ENCODE results near the gene IL1RAPL2.

IL1RAPL2 gene

DNA sequence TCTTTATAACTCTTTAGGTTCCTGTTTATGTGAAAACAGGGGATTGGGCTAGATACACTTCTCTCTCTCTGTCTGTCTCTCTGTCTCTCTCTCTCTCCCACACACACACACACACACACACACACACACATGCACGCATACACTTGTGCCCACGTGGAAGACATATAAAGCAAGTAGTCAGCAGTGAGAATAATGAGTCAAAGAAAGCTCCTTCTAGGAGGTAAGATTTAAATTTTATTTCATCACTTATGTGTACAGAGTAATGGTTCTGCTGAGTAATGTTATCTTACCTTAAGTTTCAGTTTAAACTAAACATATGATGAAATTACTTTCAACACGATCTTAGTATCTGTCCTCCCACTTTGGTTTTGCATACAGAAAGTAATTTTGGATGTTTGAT, 897.5 kb downstream of the IL1RAPL2 start:
- no CpG with 5 or more reads among the region's 3 CpGs for WGBS
- H3K27me3 ChIP-seq (ENCODE audit: insufficient read depth, low read length), result no peaks in the 10 kb centered on the region
- H3K27ac ChIP-seq (ENCODE audit: low read depth, low read length), result no peak overlapping the region
- H3K9ac ChIP-seq (ENCODE audit: low read depth, low read length), result no peak overlapping the region
- H3K4me3 ChIP-seq (ENCODE audit: low read length), result no peak overlapping the region
- no peaks in the 10 kb centered on the region for H3K4me1 ChIP-seq (ENCODE audit: insufficient read depth, low read length)
- no peaks in the 10 kb centered on the region for H3K9me3 ChIP-seq (ENCODE audit: insufficient read depth, low read depth, low read length)
- H3K36me3 ChIP-seq (ENCODE audit: insufficient read depth, low read length), result no peaks in the 10 kb centered on the region

DNA sequence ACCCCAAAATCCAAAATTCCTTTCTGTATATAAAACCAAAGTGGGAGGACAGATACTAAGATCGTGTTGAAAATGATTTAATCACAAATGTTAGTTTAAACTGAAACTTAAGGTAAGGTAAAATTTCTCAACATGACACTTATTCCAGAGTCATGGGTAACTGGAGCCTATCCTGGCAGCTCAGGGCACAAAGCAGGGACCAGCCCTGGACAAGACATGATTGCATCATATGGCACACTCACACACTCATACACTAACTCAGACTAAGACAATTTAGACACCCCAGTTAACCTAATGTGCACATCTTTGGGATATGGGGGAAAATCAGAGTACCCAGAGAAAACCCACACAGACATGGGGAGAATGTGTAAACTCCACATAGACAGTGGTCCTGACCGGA, 898.6 kb downstream of the IL1RAPL2 start:
- H3K9me3 ChIP-seq (ENCODE audit: insufficient read depth, low read depth, low read length), result no peaks in the 10 kb centered on the region
- no peaks in the 10 kb centered on the region for H3K4me1 ChIP-seq (ENCODE audit: insufficient read depth, low read length)
- H3K4me3 ChIP-seq (ENCODE audit: low read length), result no peak overlapping the region
- no peaks in the 10 kb centered on the region for H3K36me3 ChIP-seq (ENCODE audit: insufficient read depth, low read length)
- WGBS, result 83% methylated on average over 1 of the region's 2 CpGs
- no peak overlapping the region for H3K9ac ChIP-seq (ENCODE audit: low read depth, low read length)
- no peak overlapping the region for H3K27ac ChIP-seq (ENCODE audit: low read depth, low read length)
- no peaks in the 10 kb centered on the region for H3K27me3 ChIP-seq (ENCODE audit: insufficient read depth, low read length)

DNA sequence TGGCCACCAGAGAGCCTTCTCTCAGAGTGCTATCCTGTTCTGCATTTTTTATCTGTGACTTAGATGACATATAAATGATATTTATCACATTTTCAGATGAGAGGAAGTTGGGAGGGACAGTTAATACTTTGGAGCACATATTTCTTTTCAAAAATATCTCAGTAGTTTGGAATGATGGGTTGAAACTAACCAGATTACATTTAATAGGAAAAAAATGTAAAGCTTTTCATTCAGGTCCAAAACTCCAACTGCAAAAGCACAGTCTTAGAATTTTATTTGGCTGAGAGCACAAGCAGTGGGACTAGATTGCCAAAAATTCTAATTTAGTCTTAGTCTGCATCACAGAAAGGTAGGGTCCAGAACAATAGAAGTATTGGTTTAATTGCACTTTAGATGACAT, 902.7 kb downstream of the IL1RAPL2 start:
- Histone ChIP-seq H3K9ac (ENCODE audit: low read depth, low read length) (no peak overlapping the region), H3K36me3 (ENCODE audit: insufficient read depth, low read length) (no peaks in the 10 kb centered on the region), H3K27ac (ENCODE audit: low read depth, low read length) (no peak overlapping the region), H3K4me3 (ENCODE audit: low read length) (no peak overlapping the region), H3K27me3 (ENCODE audit: insufficient read depth, low read length) (no peaks in the 10 kb centered on the region), H3K4me1 (ENCODE audit: insufficient read depth, low read length) (no peaks in the 10 kb centered on the region), H3K9me3 (ENCODE audit: insufficient read depth, low read depth, low read length) (no peaks in the 10 kb centered on the region)

DNA sequence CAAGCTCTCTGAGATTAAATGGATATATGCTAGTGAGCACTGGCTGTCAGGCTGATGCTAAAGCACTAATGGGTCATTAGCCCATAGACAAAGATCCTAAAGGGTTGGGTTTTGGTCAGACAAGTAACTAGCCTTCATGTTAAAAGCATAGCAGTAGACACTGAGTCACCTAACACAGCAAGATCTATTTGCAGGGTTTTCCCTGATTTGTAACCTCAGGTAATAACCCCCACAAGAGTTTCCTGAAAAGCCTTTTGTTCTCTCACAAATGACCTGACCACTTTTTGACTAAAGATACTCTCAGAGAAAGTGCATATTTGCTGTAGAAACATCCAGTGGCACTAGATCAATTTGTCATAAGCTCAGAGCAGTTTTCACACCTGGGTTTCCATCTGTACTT, 905.6 kb downstream of the IL1RAPL2 start:
- Histone ChIP-seq H3K36me3 (ENCODE audit: insufficient read depth, low read length) (no peaks in the 10 kb centered on the region), H3K27ac (ENCODE audit: low read depth, low read length) (no peak overlapping the region)

DNA sequence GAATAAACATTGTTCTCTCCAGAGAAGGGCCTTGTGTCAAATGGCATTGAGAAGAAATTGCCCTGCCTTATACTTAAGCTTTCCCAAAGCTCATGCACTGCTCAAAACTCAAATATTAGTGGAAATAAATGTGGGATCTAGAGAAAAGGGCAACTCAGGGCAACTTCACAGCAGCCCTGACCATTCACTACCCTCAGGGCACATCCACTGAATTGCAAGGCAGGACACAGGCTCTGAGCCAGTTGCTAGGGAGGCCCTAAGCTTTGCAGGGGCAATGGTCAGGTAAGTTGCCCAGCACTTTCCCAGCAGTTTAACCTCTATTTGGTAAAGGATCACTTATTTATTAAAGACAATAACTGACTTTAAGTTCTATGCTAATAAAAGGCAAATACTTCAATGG, 909.8 kb downstream of the IL1RAPL2 start:
- no peaks in the 10 kb centered on the region for H3K36me3 ChIP-seq (ENCODE audit: insufficient read depth, low read length)
- H3K4me1 ChIP-seq (ENCODE audit: insufficient read depth, low read length), result no peaks in the 10 kb centered on the region
- H3K4me3 ChIP-seq (ENCODE audit: low read length), result no peak overlapping the region
- H3K9ac ChIP-seq (ENCODE audit: low read depth, low read length), result no peak overlapping the region
- no peaks in the 10 kb centered on the region for H3K9me3 ChIP-seq (ENCODE audit: insufficient read depth, low read depth, low read length)
- no peaks in the 10 kb centered on the region for H3K27me3 ChIP-seq (ENCODE audit: insufficient read depth, low read length)
- no peak overlapping the region for H3K27ac ChIP-seq (ENCODE audit: low read depth, low read length)

More for the DNA sequence above, 905.6 kb downstream of the IL1RAPL2 start:
- H3K4me3 ChIP-seq (ENCODE audit: low read length), result no peak overlapping the region
- no peaks in the 10 kb centered on the region for H3K4me1 ChIP-seq (ENCODE audit: insufficient read depth, low read length)
- H3K27me3 ChIP-seq (ENCODE audit: insufficient read depth, low read length), result no peaks in the 10 kb centered on the region
- no peaks in the 10 kb centered on the region for H3K9me3 ChIP-seq (ENCODE audit: insufficient read depth, low read depth, low read length)
- no peak overlapping the region for H3K9ac ChIP-seq (ENCODE audit: low read depth, low read length)

DNA sequence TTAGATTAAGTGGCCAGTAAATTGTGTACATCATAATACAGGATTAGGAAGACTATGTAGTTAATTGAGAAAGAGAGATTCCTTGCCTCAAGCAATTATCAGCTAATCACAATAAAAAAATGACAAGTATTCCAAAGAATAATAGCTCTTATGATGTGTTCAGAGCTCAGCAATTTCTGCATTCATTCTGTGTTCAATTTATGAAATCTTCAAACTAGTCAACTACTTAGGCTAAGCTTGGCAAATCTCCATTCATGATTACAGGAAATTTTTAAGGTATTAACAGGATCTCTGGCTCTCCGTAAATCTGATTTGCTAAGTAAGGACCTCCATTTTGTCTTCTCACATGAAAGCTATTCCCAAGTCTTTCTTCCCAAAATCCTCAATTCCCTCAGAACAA, 911.4 kb downstream of the IL1RAPL2 start:
- Histone ChIP-seq H3K4me3 (ENCODE audit: low read length) (no peak overlapping the region), H3K9ac (ENCODE audit: low read depth, low read length) (no peak overlapping the region), H3K36me3 (ENCODE audit: insufficient read depth, low read length) (no peaks in the 10 kb centered on the region), H3K4me1 (ENCODE audit: insufficient read depth, low read length) (no peaks in the 10 kb centered on the region), H3K9me3 (ENCODE audit: insufficient read depth, low read depth, low read length) (no peaks in the 10 kb centered on the region), H3K27ac (ENCODE audit: low read depth, low read length) (no peak overlapping the region), H3K27me3 (ENCODE audit: insufficient read depth, low read length) (no peaks in the 10 kb centered on the region)
- 93% methylated on average over 1 of the region's 1 CpG for WGBS

DNA sequence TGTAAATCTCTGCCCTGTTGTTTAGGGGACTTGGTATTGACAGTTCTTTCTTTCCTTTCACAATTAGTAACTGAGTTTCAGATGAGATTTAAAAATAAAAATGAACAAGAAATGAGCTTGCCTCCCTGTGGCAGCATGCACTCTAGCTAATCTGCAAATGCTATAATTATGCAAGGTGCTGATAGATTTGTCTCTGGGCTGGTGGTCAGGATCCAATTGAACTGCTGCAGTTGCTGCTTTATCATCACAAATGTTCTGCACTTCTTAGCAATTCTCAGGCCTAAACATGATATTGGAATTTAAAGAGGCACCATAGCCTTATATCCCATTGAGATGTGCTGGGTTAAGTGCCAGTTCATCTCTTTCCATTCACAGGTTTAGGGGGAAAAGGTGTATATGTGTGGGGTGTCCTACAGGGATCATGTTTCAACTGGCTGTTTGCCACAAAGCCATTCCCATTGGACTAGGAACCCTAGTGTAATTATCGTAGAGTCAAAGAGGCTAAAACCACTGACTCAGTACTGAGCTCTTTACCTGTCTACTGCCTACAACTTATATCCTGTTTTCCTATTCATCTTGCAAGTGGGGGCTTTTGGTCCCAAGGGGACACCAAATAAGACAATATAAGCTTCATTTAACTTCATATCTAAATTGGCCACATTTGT, 914.8 kb downstream of the IL1RAPL2 start:
- H3K4me1 ChIP-seq (ENCODE audit: insufficient read depth, low read length), result no peaks in the 10 kb centered on the region
- no peaks in the 10 kb centered on the region for H3K36me3 ChIP-seq (ENCODE audit: insufficient read depth, low read length)
- no peaks in the 10 kb centered on the region for H3K9me3 ChIP-seq (ENCODE audit: insufficient read depth, low read depth, low read length)
- no peak overlapping the region for H3K9ac ChIP-seq (ENCODE audit: low read depth, low read length)
- no peaks in the 10 kb centered on the region for H3K27me3 ChIP-seq (ENCODE audit: insufficient read depth, low read length)
- H3K27ac ChIP-seq (ENCODE audit: low read depth, low read length), result no peak overlapping the region
- WGBS, result 100% methylated on average over 1 of the region's 1 CpG
- no peak overlapping the region for H3K4me3 ChIP-seq (ENCODE audit: low read length)

DNA sequence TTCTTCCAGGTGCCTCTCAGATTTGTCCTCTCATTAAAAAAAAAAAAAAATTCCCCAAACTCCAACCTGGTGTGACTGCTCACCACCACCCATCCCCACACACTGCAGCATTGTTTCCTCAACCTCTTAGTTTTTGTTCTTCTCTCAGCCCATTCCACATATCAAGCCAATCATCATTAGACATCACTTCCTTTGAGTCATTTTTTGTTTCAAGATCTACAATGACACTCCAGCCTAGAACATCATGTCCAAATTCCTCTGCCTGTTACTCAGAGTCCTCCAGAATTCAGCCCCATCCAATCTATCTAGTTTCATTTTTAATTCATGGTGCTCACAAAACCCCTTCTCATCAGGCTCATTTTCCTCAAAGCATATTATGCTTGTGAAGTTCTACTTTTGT, 917.0 kb downstream of the IL1RAPL2 start:
- H3K36me3 ChIP-seq (ENCODE audit: insufficient read depth, low read length), result no peaks in the 10 kb centered on the region
- H3K27ac ChIP-seq (ENCODE audit: low read depth, low read length), result no peak overlapping the region
- no peak overlapping the region for H3K4me3 ChIP-seq (ENCODE audit: low read length)

DNA sequence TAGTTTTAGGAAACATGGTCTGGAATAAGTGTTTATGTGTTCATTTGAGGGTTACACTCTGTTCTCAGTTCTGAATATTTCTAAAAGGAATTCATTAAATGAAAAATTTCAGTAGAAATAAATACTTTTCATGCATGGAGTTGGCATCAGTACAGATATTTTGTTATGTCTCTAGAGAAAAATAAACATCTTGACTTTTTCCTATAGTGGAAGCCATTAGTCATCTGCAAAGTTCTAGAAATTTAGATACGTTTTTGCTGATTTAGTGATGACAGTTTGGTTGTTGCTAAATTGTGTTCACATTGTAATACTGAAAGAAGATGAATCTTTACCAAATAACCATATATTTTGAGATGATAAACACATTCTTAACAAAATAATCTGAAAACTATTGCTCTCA, 922.7 kb downstream of the IL1RAPL2 start:
- no peaks in the 10 kb centered on the region for H3K4me1 ChIP-seq (ENCODE audit: insufficient read depth, low read length)
- no peaks in the 10 kb centered on the region for H3K27me3 ChIP-seq (ENCODE audit: insufficient read depth, low read length)
- H3K4me3 ChIP-seq (ENCODE audit: low read length), result no peak overlapping the region
- no peak overlapping the region for H3K9ac ChIP-seq (ENCODE audit: low read depth, low read length)
- no CpG with 5 or more reads among the region's 1 CpG for WGBS
- H3K36me3 ChIP-seq (ENCODE audit: insufficient read depth, low read length), result no peaks in the 10 kb centered on the region
- no peaks in the 10 kb centered on the region for H3K9me3 ChIP-seq (ENCODE audit: insufficient read depth, low read depth, low read length)
- H3K27ac ChIP-seq (ENCODE audit: low read depth, low read length), result no peak overlapping the region

More for the DNA sequence above, 917.0 kb downstream of the IL1RAPL2 start:
- Histone ChIP-seq H3K27me3 (ENCODE audit: insufficient read depth, low read length) (no peaks in the 10 kb centered on the region), H3K4me1 (ENCODE audit: insufficient read depth, low read length) (no peaks in the 10 kb centered on the region), H3K9me3 (ENCODE audit: insufficient read depth, low read depth, low read length) (no peaks in the 10 kb centered on the region), H3K9ac (ENCODE audit: low read depth, low read length) (no peak overlapping the region)

DNA sequence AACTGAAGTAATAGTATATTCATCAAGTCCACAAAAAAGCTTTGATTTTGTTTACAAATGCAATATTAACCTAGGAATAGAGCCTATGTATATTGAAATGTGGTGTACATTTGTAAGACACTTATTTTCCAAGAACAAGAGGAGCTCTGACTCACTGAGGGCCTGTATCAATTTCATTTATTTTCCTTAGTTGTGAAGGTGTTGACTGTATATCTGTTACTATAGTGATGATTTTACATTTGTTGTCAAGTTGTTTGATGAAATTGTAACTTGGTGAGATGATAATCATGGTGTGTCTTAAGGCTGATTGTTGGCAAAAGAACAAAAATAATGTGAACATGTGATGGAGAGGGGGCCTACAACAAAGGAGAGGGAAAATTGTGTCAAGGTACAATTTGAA, 929.4 kb downstream of the IL1RAPL2 start:
- Histone ChIP-seq H3K9ac (ENCODE audit: low read depth, low read length) (no peak overlapping the region), H3K27ac (ENCODE audit: low read depth, low read length) (0 out of 2 replicates have a peak overlapping the region, but pooled peaks have one; percentile 37), H3K9me3 (ENCODE audit: insufficient read depth, low read depth, low read length) (no peaks in the 10 kb centered on the region), H3K4me3 (ENCODE audit: low read length) (no peak overlapping the region), H3K36me3 (ENCODE audit: insufficient read depth, low read length) (no peaks in the 10 kb centered on the region), H3K27me3 (ENCODE audit: insufficient read depth, low read length) (no peaks in the 10 kb centered on the region), H3K4me1 (ENCODE audit: insufficient read depth, low read length) (peaks cover 16% of the 10 kb centered on the region)

DNA sequence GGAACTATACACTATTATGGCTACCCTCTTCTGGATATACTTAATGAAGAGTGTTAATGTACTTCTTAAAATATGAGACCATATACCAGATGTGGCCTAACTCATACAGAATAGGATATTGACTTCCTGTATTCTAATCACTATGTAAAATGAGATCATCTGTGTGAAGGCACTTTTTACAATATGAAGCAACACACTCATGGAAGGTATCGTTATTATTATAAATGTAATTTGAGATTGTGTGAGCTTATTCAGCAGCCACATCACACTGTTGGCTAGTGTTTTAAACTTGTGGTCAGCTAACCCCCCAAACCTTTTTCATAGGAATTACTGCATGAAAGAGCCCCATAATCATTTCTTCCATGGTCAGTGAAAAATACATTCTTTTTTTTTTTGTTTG, 936.3 kb downstream of the IL1RAPL2 start:
- WGBS, result no CpG with 5 or more reads among the region's 1 CpG
- Histone ChIP-seq H3K36me3 (ENCODE audit: insufficient read depth, low read length) (no peaks in the 10 kb centered on the region), H3K4me1 (ENCODE audit: insufficient read depth, low read length) (no peaks in the 10 kb centered on the region)

DNA sequence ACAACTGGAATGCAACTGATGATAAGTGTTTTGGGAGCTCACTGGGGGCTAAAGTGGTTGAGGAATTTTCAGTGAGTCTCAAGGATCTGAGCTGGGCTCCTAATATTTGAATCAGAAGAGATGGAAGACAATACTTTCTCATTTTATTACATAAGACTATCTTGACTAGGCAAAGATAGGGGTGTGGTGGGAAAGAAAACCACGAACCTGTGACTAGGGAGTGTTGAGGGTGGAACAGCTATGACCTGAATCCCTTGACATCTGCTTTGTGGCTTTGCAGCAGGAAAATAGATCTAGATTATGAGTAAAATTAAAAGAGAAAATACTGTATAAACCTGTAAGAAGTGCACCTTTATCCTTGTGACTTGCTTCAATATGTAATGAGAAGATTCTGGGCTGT, 949.6 kb downstream of the IL1RAPL2 start:
- no peaks in the 10 kb centered on the region for H3K27me3 ChIP-seq (ENCODE audit: insufficient read depth, low read length)
- H3K4me1 ChIP-seq (ENCODE audit: insufficient read depth, low read length), result no peaks in the 10 kb centered on the region
- no peak overlapping the region for H3K27ac ChIP-seq (ENCODE audit: low read depth, low read length)
- H3K36me3 ChIP-seq (ENCODE audit: insufficient read depth, low read length), result no peaks in the 10 kb centered on the region
- WGBS, result 100% methylated on average over 1 of the region's 1 CpG
- no peak overlapping the region for H3K9ac ChIP-seq (ENCODE audit: low read depth, low read length)
- no peak overlapping the region for H3K4me3 ChIP-seq (ENCODE audit: low read length)
- no peaks in the 10 kb centered on the region for H3K9me3 ChIP-seq (ENCODE audit: insufficient read depth, low read depth, low read length)

More for the DNA sequence above, 936.3 kb downstream of the IL1RAPL2 start:
- H3K4me3 ChIP-seq (ENCODE audit: low read length), result no peak overlapping the region
- no peak overlapping the region for H3K27ac ChIP-seq (ENCODE audit: low read depth, low read length)
- no peaks in the 10 kb centered on the region for H3K27me3 ChIP-seq (ENCODE audit: insufficient read depth, low read length)
- H3K9ac ChIP-seq (ENCODE audit: low read depth, low read length), result no peak overlapping the region
- no peaks in the 10 kb centered on the region for H3K9me3 ChIP-seq (ENCODE audit: insufficient read depth, low read depth, low read length)

Data from HUES64 (cell line).